Upper lobe of left lung (tissue), 4 donors: ENCODE data around the gene RNF10.

Experiments
- POLR2A ChIP-seq, 4 donors: fragments of 450-650 bp; IDR thresholded peaks; one replicate each; pipeline ENCODE4 v1.5.1; 2016 to 2017; ENCODE audit warnings: antibody characterized with exemption in 4 of 4, mild to moderate bottlenecking in 2 of 4
- POLR2AphosphoS5 ChIP-seq, 2 donors: sonication (generic); formaldehyde crosslinking; IDR thresholded peaks; one replicate each; pipeline ENCODE4 v1.5.1; 2017; ENCODE audit warnings: antibody characterized with exemption in 2 of 2
- TF ChIP-seq, protein P1 (sequence below), 6 experiments: fragments of 450-650 bp in 4 of 6; fragments of 200-600 bp in 2 of 6; sonication (generic) in 2 of 6; IDR thresholded peaks; one replicate each; pipeline ENCODE4 v1.5.1; 2016 to 2019; ENCODE audit warnings: antibody characterized with exemption in 6 of 6

GRCh38 chr12:120562906-120563305, 28.8 kb downstream of the RNF10 start:
- TF ChIP-seq, protein P1, sequence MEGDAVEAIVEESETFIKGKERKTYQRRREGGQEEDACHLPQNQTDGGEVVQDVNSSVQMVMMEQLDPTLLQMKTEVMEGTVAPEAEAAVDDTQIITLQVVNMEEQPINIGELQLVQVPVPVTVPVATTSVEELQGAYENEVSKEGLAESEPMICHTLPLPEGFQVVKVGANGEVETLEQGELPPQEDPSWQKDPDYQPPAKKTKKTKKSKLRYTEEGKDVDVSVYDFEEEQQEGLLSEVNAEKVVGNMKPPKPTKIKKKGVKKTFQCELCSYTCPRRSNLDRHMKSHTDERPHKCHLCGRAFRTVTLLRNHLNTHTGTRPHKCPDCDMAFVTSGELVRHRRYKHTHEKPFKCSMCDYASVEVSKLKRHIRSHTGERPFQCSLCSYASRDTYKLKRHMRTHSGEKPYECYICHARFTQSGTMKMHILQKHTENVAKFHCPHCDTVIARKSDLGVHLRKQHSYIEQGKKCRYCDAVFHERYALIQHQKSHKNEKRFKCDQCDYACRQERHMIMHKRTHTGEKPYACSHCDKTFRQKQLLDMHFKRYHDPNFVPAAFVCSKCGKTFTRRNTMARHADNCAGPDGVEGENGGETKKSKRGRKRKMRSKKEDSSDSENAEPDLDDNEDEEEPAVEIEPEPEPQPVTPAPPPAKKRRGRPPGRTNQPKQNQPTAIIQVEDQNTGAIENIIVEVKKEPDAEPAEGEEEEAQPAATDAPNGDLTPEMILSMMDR (IDR thresholded peaks at IDR 0.05) = no peak
- no peak for TF ChIP-seq POLR2A (IDR thresholded peaks at IDR 0.05)
- no peak for TF ChIP-seq POLR2AphosphoS5 (IDR thresholded peaks at IDR 0.05)
